GM18517 (cell line): ENCODE measurements around the gene LEF1.
A peak's percentile ranks its signal among the peaks of the same experiment; 100 is the strongest.

Experiments used
- ATAC-seq: cut with Tn5 transposase; IDR thresholded peaks from one replicate; pipeline ENCODE4 v1.9.1; 2021; ENCODE audit warnings: mild to moderate bottlenecking, moderate library complexity; ENCODE audit not compliant: unreplicated experiment

LEF1 gene

DNA sequence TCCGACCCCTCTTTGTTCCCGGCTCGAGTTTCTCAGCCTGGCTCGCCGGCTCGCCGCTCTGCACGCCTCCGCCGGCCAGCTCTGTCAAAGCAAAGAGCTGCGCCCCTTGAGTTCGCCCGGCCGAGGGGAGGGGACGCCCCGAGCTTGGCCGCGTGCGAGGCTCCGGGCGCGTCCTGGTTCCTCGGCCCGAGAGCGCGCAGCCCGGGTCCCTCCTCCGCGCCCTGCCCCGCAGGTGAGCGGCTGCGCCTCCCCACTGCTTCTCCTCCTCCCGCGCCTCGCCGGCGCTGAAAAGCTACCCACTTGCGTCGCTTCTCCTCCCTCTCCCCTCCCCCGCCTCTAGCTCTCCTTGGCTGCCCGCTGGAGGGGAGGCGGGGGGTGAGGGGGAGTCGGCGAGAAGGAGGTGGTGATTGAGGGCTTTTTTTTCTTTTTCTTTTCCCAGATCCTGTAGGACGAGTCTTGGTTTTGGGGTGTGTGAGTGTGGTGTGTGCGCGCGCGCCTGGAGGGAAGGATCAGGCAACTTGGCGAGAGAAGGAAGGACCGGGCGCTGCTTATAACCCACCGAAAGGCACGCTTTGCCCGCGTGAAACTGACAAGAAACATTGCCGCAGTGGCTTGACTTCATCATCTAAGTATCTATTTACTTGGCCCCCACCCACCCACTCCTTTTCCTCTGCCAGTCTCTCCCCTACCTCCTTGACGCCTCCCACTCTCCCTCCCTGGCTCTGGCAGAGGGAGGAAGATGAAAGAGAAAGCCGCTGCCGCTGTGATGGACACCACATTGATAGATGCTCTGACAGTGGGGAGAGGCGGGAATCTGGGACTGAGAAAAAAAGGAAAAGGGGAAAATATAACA, at the start of gene LEF1:
TSS of gene LEF1 (minus strand) at position 262 of the 853 bp plus-strand sequence. CDS start 1,165 bp downstream, outside the sequence.
- ATAC-seq, result peak; percentile 32

DNA sequence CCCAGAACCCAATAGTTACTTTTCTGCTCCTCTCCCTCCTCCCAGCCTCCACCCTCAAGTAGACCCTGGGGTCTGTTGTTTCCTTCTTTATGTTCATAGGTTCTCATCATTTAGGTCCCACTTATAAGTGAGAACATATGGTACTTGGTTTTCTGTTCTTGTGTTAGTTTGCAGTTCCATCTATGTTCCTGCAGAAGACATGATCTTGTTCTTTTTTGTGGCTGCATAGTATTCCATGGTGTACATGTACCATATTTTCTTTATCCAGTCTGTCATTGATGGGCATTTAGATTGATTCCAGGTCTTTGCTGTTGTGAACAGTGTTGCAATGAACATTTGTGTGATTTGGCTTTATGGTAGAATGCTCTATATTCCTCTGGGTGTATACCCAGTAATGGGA, 47.8 kb upstream of the LEF1 start:
- ATAC-seq, result no peak

DNA sequence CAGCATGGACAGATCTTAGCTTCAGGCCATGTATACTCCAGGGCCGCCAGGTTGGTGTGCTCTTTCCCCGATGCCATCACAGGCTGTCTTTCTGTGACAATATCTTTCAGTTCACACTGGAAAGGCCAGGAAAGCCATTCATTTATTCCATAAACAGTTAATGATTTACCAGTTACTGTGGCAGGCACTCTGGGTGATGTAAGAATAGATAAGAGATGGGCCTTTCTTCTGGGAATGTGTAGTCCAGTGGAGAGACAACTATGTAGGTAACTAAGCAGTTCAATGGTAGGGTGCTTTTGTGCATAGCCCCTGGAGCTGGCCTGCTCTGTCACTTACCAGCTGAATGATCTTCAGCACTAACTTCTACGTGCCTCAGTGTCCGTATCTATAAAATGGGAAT, 46.3 kb upstream of the LEF1 start:
- no peak for ATAC-seq

DNA sequence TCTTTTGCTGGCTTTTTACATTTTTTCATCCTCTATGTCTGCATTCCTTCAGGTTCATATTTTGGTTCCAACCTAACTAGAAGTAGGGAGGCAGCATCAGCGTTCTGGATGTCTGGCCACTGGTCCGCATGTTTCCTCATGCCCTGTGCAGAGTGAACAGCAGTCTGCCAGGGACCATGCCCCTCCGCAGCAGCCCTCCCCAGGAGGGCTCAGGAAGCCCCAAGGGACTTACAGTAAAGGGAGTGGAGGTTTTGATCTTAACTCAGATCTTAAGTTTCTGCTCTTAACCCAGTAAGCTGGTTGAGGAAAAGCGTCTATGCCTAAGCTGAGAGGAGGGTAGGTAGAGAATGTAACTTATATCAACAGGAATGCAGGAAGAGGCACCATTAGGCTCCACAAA, 45.0 kb upstream of the LEF1 start:
- no peak for ATAC-seq

DNA sequence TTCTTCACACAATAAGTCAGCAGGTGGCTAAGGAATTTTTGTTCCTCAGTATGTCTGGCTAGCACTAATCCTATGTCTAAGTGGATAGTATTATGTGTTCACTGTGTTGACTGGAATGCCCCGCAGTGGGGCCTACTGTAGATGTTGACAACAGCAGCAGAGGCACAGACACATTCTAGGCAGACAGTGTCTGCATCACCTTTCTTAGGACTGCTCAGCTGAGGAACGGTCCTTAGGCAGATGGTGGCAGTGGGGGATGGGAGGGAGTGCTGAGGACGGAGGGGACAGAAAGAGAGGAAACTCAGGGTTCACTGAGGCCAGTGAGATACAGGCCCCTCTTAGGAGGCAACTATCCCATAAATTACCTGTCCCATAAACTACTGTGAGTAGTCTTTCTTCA, 44.6 kb upstream of the LEF1 start:
- no peak for ATAC-seq

DNA sequence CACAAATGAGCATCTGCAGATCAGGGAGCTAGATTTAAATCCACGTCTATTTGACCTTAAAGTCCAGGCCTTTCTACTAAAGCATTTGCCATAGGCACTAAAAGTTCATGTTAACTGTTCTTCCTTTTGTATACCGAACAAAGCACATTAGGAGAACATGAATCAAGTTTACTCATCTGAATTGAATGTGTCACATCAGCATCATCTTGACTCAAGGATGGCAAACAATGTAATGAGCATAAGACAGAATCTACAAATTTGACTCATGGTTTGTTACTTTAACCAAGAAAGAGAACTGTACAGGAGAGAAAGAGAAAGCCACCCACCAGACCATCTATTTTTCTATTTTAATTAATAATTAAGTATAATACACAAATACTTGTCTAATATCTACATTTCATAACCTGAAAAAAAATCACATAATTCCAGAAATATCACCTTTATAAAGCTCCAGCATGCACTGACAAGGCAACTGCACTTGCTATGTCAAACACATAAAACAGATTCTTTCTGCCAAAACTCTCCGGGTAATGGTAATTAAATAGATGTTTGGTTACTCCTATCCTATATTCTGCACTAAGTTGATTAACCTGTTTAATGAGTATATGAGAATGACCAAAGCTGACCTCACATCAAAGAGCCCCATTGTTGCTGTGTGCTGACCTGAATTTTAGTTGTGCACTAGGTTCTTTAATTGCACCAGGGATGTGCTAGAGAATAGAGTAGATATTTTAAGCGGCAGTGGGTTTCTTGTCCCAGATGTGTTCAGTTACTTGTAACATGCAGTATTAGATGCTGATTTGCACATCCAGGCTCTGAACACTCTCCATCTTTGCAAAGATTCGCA, 42.5 kb upstream of the LEF1 start:
- ATAC-seq, result no peak

DNA sequence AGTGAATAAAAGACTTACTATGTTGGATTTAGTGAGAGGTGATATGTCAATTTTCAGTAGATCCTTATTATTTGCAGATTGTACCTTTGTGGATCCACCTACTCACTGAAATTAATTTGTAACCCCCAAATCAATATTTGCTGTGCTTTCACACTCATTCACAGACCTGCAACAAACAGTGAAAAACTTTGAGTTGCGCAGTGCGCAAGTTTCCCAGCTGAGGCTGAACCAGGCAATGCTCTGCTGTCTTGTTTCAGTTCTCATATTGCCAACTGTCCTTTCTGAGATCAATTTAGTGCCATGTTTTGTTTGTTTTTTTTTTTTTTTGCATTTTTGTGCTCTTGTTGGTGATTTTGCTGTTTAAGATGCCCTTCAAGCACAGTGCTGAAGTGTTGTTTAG, 40.8 kb upstream of the LEF1 start:
- no peak for ATAC-seq

DNA sequence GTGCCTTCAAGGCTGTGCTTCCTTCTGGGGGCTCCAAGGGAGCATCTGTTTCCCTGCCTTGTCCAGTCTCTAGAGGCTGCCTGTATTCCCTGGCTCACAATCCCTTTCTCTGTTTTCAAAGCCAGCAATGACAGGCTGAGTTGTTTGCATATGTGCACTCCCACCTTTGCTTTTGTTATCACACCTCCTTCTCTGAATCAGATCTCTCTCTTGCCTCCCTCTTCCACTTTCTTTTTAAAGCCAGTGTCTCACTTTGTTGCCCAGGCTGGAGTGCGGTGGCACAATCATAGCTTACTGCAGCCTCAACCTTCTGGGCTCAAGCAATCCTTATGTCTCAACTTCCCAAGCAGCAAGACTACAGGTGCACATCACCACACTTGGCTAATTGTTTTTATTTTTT, 37.1 kb upstream of the LEF1 start:
- no peak for ATAC-seq

DNA sequence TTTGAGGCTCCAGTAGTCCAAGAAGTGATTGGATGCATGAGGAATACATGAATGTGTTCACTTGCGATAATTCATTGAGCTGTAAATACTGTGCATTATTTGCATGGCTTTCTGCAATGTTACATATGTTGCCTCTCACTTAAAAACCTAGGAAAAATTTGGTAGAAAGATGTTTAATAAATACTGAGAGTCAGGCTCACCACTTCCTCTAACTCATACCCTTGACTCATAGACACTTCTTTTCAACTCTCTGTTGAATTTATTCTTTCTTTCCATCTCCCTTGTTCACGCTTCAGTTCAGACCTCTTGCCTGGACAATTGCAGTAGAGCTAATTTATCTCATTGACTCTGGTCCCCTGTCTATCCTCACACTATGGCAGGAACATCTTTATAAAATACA, 35.8 kb upstream of the LEF1 start:
- no peak for ATAC-seq

DNA sequence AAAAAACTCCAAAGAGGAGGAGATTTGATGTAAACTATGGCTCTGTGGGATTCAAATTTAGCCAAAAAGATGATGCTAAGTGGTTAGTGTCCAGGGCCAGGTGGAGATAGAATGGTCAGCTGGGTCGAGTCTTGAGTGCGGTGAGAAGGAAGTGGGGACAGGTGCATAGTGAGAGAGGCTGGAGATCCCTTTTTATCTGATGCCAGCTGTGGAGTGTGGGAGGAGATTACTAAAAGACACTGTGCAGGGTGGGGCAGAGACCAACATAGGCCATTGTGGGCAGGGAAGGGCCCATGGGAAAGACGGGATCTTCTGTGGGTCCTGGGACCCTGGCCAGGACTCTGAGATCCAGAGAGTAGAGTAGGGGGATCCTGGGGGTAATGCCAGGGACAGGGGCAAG, 34.6 kb upstream of the LEF1 start:
- ATAC-seq, result no peak

DNA sequence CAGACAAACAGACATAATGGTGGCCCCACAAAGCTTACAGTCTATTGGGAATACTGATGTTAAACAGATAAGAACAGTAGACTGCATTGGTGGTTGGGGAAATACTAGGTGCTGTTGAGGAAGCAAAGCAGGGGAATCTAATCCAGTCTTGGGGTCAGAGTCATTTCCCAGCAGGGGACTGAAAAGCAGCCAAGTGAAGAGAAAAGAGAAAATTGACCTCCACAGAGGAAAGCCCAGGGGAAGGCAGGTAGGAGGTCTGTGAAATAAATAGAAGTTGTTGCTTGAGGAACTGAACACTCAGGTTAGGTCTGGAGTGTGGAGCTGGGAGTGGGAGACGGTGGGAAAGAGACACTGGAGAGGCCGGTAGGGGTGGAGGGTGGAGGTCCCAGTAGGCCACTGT, 33.0 kb upstream of the LEF1 start:
- no peak for ATAC-seq

DNA sequence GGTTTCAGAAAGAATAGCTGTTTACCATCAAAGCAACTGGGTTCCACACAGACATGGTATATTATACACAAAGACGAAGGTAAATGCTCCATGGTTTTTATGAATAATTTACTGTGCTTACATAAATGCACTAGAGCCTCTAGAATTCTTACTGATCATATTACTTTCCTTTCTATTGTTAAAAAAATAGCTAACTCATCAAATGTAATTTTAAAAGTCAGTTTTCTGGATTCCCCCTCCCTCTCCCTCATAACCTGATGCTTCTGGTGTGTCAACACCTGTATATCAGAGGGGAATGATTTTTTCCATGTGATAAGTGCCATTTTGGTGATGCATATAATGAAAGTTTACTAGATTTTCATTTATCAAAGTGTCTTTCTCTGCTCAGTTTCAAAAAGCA, 31.1 kb upstream of the LEF1 start:
- no peak for ATAC-seq

DNA sequence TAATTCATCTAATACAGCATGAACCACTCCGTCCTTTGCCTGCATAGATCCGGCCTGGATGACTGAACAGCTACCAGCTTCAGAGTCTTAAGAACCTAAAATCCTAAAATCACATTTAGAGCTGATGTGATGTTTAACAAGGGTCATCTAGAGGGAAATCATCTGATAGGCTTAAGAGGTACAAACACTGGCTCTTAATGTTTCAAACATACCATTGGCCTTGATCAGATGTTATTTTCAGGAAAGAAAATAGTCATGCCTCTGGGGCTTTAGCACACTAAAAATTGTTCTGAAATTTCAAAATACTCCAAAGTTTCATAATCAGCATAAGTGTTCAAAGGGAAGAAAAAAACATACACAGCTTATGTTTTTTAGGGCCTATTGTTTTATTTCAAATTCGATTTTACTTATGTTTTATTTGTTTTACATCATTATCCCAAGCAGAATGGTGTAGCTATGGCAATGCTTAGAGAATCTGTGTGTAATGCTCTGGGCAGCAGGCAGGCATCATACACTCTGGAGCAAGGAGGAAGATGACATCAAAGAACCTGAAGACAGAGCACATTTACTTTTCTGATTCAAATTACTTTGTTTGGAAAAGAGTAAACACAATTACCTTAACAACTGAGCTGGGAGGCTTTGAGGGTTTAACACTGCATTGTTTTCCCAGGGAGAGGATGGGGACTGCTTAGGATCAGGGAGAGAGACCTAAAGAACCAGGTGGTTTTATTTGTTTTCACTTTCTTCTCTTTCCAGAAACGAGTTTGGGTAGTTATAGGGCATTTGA, 25.3 kb upstream of the LEF1 start:
- ATAC-seq, result no peak

DNA sequence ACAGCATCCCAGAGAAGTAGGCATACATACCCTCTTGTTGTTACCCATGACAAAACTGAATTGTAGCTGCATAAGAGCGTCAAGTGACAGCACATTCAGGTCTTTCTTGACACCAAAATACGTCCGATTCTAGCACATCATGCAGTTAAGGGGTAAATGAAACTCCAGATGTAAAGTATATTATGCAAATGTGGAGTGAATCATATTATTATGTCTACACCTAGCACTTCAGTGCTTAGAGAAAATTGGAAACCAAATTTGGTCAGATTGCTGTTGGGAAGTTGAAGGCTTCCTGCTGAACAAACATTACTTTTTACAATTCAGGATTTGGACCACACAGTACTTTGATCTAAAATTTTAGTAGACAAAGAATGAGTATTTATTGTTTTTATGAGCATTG, 24.2 kb upstream of the LEF1 start:
- ATAC-seq, result no peak

DNA sequence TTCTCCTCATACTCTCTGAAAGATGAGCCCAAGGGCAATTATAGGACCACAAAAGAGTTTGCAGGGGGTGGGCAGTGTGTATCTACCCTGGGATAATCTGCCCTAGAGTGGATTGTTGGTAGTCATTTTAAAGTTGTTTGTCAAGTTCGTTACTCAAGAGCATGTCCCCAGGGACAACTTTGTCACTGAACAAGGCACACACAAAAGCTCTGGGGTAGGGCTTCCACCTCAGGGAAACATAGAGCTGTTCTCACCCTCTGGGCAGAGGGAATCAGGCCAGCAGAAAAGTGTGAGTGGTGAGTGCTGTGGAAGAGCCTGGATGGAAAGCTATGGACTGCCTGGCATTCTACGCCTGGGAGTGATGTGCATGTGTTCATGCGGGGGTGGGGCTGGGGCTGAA, 23.3 kb upstream of the LEF1 start:
- ATAC-seq, result no peak

DNA sequence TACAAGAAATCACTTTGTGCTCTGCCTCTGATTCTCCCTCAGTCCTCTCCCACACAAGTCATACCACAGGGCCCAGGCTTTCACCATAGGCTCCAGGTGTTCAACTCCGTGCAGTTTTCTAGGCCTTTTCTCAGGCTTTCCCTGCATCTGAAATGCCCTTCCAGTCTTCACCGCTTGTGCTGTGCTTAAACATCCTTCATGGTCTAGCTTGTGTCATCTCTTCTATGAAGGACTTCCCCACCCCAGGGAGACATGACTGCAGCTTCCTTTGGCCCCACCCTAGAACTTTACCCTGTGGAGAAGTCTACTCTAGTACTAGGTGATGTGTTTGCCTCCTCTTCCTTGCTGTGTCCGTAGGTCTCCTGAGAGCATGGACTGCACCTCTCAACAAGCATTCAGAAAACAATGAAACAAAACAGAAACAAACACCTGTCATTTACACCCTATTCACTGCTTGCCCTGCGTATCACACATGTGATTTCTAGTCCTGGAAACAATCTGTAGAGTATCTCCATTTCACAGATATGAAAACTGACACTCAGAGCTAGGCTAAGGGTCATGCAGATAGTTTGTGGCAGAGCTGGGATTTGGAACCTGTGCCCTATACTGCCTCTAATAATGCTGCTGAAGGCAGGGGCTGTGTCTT, 22.7 kb upstream of the LEF1 start:
- no peak for ATAC-seq

DNA sequence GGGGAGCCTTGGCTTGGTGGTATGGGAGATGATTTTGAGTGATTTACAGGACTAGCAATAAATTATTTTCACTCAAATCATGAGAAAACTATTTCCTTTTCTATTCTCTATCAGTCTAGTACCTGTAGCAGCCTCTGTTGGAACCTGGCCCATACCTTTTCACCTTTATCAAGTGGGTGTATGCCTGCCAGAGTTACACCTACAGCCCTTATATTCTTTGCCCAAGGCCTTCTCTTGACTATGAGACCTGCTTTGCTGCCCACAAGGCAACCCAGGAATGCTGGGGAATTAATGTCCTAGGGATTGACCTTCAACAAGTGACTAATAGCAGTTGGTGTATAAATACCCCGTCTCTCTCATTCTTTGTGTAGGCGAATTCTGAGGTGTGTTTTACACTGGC, 20.0 kb upstream of the LEF1 start:
- ATAC-seq, result no peak

DNA sequence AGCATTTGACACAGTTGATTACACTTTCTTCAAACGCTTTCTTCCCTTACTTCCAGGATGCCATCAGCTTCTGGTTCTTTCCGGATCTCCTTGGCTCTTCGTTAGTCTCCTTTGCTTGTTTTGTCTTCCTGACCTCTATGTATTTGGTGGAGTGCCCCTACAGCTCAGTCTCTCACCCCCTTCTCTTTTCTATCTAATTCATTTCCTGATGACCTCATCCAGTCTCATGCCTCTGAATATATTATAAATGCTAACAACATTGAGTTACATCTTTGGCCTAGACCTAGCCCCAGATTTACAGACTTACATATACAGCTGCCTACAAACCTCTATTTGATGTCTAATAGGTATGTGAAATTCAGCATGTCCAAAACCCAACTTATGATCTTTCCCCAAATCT, 16.5 kb upstream of the LEF1 start:
- ATAC-seq, result no peak

DNA sequence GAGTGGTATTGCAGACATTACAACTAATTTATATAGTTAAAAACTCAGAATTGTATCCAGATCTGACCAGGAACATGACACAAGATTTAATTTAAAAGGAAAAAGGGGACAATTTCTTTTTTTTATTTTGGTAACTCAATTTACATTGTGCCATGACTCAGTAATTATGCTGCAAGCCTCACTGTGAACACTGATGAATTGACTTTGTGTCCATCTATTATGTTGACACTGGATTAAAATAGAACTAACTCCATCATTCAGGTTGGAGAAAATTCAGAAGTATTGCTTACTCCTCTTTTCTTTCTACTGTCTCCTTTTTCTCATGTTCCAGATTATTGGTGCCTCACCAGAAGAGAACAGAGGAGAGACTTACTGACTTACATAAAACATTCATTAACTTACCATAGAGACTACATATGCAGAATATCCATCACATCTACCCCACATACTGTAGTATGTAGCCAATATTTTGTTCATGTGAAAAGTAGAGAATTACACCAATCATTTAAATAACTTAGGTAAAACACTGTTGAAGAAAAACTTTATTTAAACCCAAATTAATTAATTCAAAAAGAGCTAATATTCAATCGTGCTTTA, 15.8 kb upstream of the LEF1 start:
- ATAC-seq, result no peak

DNA sequence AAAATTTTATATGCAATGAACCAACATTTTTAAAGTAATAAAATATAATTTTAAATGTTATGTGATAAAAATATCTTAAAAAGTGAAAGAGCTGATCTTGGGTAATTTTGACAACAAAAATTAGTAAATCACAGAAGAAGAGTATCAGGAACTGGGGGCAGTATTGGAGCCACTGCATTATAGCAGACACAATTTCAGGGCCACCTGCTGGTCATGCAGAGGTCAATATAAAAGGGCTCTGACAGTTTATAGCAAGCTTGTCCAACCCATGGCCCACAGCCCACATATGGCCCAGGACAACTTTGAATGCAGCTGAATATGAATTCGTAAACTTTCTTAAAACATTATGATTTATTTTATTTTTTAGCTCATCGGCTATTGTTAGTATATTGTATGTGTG, 13.0 kb upstream of the LEF1 start:
- no peak for ATAC-seq

DNA sequence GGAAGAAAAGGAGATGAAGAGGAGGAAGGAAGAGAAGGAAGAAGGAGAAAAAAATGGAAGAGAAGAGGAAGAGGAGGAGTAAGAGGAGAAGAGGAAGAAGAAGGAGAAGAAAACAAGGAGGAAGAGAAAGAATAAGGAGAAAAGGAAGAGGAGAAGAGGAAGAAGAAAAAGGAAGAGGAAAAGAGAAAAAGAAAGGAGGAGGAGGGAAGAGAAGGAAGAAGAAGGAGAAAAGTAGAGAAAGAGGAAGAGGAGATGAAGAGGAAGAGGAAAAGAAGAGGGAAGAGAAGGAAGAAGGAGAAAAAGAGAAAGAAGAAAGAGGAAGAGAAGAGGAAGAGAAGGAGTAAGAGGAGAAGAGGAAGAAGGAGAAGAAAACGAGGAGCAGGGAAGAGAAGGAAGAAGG, 11.8 kb upstream of the LEF1 start:
- no peak for ATAC-seq
